ENCODE results near the gene CLCN7.

Gene CLCN7, protein sequence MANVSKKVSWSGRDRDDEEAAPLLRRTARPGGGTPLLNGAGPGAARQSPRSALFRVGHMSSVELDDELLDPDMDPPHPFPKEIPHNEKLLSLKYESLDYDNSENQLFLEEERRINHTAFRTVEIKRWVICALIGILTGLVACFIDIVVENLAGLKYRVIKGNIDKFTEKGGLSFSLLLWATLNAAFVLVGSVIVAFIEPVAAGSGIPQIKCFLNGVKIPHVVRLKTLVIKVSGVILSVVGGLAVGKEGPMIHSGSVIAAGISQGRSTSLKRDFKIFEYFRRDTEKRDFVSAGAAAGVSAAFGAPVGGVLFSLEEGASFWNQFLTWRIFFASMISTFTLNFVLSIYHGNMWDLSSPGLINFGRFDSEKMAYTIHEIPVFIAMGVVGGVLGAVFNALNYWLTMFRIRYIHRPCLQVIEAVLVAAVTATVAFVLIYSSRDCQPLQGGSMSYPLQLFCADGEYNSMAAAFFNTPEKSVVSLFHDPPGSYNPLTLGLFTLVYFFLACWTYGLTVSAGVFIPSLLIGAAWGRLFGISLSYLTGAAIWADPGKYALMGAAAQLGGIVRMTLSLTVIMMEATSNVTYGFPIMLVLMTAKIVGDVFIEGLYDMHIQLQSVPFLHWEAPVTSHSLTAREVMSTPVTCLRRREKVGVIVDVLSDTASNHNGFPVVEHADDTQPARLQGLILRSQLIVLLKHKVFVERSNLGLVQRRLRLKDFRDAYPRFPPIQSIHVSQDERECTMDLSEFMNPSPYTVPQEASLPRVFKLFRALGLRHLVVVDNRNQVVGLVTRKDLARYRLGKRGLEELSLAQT

GRCh38 chr16:1474796-1475551, at the start of gene CLCN7:
TSS of gene CLCN7 (minus strand) at chr16:1475028. CDS start at chr16:1474974, 54 bp downstream.
- peak; percentile 96 for DNase-seq

GRCh38 chr16:1524366-1524765, 49.5 kb upstream of the CLCN7 start:
- no peak for DNase-seq

DNA sequence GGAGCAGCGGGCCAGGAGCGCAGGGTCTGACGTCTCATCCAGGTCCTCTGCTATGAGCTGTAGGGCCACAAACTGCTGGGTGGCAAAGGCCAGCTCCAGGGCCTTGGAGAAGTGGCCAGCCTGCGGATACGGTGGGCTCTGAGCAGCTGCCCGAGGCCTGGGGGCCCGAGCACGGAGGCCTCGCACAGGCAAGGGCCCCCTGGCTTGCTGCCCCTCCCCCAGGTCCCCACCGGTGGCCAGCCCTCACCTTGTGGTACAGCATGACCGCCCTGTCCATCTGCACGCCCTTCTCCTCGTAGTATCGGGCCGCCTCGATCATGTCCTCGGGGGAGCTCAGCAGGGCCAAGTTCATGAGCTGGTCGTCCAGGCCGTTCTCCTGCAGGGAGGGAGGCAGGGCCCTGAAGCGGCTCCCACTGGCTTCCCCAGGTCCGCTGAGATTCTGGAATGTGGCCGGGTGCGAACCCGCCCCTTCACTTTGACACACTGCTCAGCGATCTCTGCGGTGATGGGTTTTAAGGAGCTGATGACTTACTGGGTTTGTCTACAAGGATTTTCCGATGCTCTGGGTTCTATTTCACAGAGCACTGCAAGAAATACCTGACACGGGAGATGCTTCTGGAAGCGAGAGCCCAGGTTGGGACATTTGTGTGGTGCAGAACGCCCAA, 48.9 kb upstream of the CLCN7 start:
- DNase-seq = no peak

DNA sequence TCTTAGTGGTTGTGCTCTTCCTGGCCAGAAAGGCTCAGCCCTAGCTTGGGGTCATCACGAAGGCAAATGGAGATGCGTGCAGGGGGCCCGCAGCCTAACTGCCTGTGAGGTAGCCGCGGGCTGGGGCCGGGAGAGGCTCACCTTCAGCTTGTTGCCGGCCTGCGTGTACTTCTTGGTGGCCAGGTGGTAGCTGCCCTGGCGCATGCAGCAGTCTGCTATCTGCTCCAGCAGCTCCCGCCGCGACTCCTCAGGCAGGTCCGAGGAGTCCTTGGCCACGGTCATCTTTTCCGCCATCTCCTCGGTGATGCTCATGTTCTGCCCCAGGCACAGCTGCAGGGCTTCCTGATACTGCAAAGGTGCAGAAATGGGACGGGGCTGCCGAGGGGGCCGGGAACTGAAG, 45.6 kb upstream of the CLCN7 start:
- no peak for DNase-seq

DNA sequence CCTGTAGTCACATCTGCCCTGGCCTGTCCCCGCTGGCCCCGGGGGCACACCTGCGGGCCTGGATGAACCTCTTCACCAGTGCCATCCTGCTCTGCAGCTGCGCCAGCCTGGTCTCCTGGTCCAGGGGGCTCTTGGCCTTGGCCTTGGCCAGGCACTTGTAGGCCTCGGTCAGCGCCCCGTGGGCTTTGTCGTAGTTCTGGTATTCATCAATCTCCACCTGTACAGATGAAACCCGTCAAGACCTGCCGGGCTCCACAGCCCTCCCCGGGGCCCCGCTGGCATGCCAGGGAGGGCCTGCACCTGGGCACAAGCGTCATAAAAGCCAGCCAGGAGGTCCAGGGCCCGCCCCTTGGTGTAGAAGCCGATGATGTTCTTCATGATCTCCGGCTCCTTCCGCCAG, 45.0 kb upstream of the CLCN7 start:
- no peak for DNase-seq

GRCh38 chr16:1518626-1519135, 43.9 kb upstream of the CLCN7 start:
- no peak for DNase-seq

- DNase-seq = no peak
Measured at GRCh38 chr16:1514507-1514906, 39.7 kb upstream of the CLCN7 start.

GRCh38 chr16:1512774-1513173, 37.9 kb upstream of the CLCN7 start:
- no peak for DNase-seq

- DNase-seq = no peak
Measured at GRCh38 chr16:1511662-1512569, 37.1 kb upstream of the CLCN7 start.

- no peak for DNase-seq
Measured at GRCh38 chr16:1510941-1511351, 36.1 kb upstream of the CLCN7 start.

DNA sequence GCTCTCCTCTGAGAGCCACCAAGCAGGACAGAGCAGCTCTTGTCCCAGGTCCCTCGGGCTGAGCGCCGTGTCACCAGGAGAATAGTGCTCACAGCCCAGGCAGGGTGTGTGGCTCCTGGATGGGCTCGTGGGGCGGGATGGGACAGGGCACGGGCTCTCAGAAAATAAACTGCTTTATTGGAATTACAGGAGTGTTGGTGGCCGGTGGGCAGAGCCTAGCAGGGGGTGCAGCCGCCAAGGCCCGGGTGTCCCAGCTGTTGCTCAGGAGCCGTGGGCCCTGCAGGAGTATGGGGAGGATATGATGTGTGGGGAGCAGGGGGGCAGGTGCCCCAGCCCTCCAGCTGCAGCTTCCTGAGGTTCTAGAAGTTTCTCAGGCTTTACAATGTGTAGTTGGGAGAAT, 35.4 kb upstream of the CLCN7 start:
- DNase-seq = no peak

- DNase-seq = no peak
Measured at GRCh38 chr16:1509307-1510221, 34.7 kb upstream of the CLCN7 start.

DNA sequence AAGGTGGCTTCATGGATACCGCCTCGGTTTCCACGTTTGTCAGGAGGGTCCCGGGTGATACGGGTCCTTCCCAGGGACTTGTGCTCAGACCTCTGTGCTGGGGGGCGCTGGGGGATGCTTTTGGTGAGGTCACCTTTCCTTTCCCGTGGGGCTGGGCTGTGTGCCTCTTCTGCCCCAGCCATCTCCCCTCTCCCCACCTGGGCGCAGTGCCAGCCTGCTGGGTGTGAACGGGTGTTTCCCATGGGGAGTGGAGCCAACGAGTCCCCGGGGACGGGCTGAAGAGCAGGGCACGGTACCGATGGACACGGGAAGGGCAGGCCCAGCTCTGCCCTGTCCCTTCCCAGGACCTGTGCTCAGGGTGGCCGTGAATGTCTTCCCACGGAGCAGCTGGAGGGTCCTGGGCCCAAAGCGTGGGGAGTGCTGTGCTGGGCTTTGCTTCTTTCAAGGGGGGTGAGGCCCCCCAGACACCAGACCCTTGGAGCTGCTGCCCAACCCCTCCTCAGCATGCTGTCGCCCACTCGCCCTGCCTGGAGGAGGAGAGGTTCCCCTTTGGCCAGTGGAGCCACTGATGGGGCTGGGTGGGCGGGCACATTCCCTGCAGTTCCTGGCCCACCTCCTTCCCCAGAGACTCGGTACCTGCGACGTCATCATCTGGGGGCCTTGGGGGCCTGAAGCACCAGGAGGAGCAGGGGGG, 33.8 kb upstream of the CLCN7 start:
- DNase-seq = no peak

GRCh38 chr16:1506494-1507213, 31.8 kb upstream of the CLCN7 start:
- no peak for DNase-seq

GRCh38 chr16:1505912-1506311, 31.1 kb upstream of the CLCN7 start:
- DNase-seq = no peak

DNA sequence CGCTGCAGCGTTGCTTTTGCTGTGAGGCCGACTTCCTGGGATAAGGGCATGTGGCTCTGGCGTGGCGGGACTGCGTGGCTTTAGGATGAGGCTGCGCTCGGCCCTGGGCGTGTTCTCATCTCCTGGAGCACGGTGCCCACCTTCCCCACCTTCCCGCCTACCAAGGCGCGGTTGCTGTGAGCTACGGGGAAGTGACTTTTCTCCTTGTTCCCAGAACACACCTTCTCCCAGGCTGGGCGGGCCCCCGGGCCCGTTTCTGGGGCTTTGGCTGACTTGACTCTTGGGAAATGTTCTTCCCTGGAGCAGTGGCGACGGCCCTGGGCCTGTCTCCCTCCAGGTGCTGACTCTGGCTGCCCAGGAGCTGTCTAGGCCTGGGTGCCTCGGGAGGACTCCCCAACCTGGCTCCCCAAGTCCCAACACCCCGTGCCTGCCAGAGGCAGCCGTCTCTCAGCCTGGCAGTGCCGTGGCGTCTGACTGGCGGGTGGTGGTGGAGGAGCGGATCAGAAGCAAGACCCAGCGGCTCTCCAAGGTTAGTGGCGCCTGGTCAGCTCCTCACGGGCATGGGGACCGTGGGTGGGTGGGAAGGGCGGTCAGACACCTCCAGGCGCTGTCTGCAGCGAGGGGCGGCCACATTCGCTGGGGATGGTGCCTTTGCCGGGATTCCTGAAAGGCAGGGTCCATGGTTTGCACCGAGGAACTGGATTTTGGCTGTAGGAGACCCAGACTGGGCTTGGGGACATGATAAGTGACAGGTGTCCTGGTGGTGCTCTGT, 30.4 kb upstream of the CLCN7 start:
- DNase-seq = no peak

DNA sequence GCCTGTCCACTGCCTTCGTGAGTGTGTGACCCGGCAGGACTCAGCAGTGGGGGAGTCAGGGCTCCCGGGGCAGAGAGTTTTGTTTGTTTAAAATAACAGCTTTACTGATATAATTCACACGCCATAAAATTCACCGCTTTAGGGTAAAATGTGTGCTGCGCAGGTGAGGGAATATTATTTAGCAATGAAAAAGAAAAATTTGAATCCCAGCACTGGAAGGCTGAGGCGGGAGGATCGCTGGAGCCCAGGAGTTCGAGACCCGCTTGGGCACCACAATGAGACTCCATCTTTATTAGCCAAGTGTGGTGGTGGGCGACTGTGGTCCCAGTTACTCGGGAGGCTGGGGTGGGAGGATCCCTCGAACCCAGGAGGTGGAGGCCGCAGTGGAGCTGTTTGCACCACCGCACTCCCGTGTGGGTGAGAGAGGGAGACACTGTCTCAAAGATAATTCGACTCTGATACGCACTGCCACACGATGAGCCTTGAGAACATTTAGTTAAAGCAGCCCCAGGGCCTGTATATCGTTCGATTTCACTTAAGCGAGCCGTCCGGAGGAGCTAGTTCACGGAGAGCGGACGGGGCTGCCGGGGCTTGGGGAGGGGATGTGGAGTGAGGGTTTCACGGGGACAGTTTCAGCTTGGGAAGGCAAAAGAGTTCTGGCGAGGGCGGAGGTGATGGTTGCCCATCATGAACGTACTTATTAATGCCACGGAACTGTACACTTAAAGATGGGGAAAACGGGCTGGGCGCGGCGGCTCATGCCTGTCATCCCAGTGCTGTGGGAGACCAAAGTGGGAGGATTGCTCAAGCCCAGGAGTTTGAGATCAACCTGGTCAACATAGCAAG, 28.5 kb upstream of the CLCN7 start:
- no peak for DNase-seq
